Fibroblast of villous mesenchyme (primary cell): ENCODE results near the gene TCP10L. TPM values are rescaled to one million over a fixed set of nuclear protein-coding genes. Genes with fewer than 3 reads are reported as not detected.

Source experiments
- DNase-seq: peaks from one replicate; pipeline ENCODE4 v3.0.0-alpha.2; 2010; ENCODE audit warnings: low read depth
- H3K4me3 ChIP-seq: 2 replicates; pipeline ENCODE4 v1.5.1; 2011; ENCODE audit warnings: low read depth, mild to moderate bottlenecking, low read length
- CTCF ChIP-seq: IDR thresholded peaks from 2 replicates; pipeline ENCODE4 v1.5.1; 2012; ENCODE audit warnings: low read depth, mild to moderate bottlenecking, low read length; ENCODE audit not compliant: insufficient read depth
- total RNA-seq: library from RNA; depleted of rRNA; stranded (reverse); fragments of >200 nt; gene quantifications from 2 replicates; pipeline ENCODE4 v1.2.3, GENCODE V29; 2012

TCP10L gene
- total RNA-seq, 1 donor, result not detected

- no peak for TF ChIP-seq CTCF
- no peak overlapping the region for H3K4me3 ChIP-seq
- no peak for DNase-seq
Measured at GRCh38 chr21:32574946-32575925, 10.1 kb downstream of the TCP10L start.

- no peak for DNase-seq
- no peak for TF ChIP-seq CTCF
- H3K4me3 ChIP-seq, result no peak overlapping the region
Measured at GRCh38 chr21:32572574-32573420, 12.5 kb downstream of the TCP10L start.

- no peak for DNase-seq
- TF ChIP-seq CTCF, result no peak
- no peak overlapping the region for H3K4me3 ChIP-seq
Measured at GRCh38 chr21:32570456-32570855, 14.9 kb downstream of the TCP10L start.

GRCh38 chr21:32569261-32570230 lies 15.8 kb downstream of the TCP10L start:
- TF ChIP-seq CTCF, result peak; percentile 87
- peak overlapping the region; percentile 71 for H3K4me3 ChIP-seq
- peak; percentile 86 for DNase-seq

GRCh38 chr21:32567626-32568025 lies 17.7 kb downstream of the TCP10L start:
- no peak for DNase-seq
- no peak for TF ChIP-seq CTCF
- no peak overlapping the region for H3K4me3 ChIP-seq

- no peak overlapping the region for H3K4me3 ChIP-seq
- no peak for TF ChIP-seq CTCF
- no peak for DNase-seq
Measured at GRCh38 chr21:32566741-32567389, 18.5 kb downstream of the TCP10L start.
